Endodermal cell (in vitro differentiated cells): Measurements from ENCODE around the gene CDC45. TPM values are rescaled to one million over a fixed set of nuclear protein-coding genes. Genes with fewer than 3 reads are reported as not detected.
A peak's percentile ranks its signal among the peaks of the same experiment; 100 is the strongest.

Experiments
- DNase-seq: peaks from one replicate; pipeline ENCODE4 v3.0.0-alpha.2; 2017
- H3K27ac ChIP-seq: 2 replicates; pipeline ENCODE4 v1.5.1; 2013; ENCODE audit warnings: mild to moderate bottlenecking, low read depth, low read length, moderate library complexity
- H3K27me3 ChIP-seq: 2 replicates; pipeline ENCODE4 v1.6.1; 2013; ENCODE audit warnings: mild to moderate bottlenecking, low read length, moderate library complexity; ENCODE audit not compliant: insufficient read depth, control insufficient read depth, poor library complexity, severe bottlenecking
- H3K36me3 ChIP-seq: 2 replicates; pipeline ENCODE4 v1.7.0; 2013; ENCODE audit warnings: mild to moderate bottlenecking, low read length, moderate library complexity; ENCODE audit not compliant: control insufficient read depth, insufficient read depth
- H3K4me1 ChIP-seq: one replicate; pipeline ENCODE4 v1.7.0; 2013; ENCODE audit warnings: low read length; ENCODE audit not compliant: control insufficient read depth, insufficient read depth
- H3K4me3 ChIP-seq: 2 replicates; pipeline ENCODE4 v1.5.1; 2013; ENCODE audit warnings: mild to moderate bottlenecking, low read length, moderate library complexity
- H3K9ac ChIP-seq: 2 replicates; pipeline ENCODE4 v1.6.1; 2013; ENCODE audit warnings: mild to moderate bottlenecking, low read length, moderate library complexity; ENCODE audit not compliant: poor library complexity, severe bottlenecking; ENCODE audit errors: extremely low read depth
- H3K9me3 ChIP-seq: 2 replicates; pipeline ENCODE4 v1.6.1; 2013; ENCODE audit warnings: mild to moderate bottlenecking, low read length, moderate library complexity; ENCODE audit not compliant: control insufficient read depth
- H3K27ac Mint-ChIP-seq: 2 replicates; pipeline ENCODE4 v1.8.0; 2020; ENCODE audit warnings: mixed read lengths
- H3K27me3 Mint-ChIP-seq: 2 replicates; pipeline ENCODE4 v1.8.0; 2021; ENCODE audit warnings: mild to moderate bottlenecking, mixed read lengths; ENCODE audit not compliant: insufficient read depth
- H3K36me3 Mint-ChIP-seq: 2 replicates; pipeline ENCODE4 v1.8.0; 2020; ENCODE audit warnings: low read depth, mixed read lengths
- H3K4me1 Mint-ChIP-seq: 2 replicates; pipeline ENCODE4 v1.8.0; 2020; ENCODE audit warnings: mixed read lengths
- H3K4me3 Mint-ChIP-seq: 2 replicates; pipeline ENCODE4 v1.8.0; 2020; ENCODE audit warnings: mild to moderate bottlenecking, moderate library complexity, mixed read lengths
- H3K9me3 Mint-ChIP-seq: 2 replicates; pipeline ENCODE4 v1.8.0; 2020; ENCODE audit warnings: mild to moderate bottlenecking, mixed read lengths
- WGBS, 2 experiments: methylation state at CpG; one replicate each; pipeline versions ENCODE4 v1.1.5 to v1.1.7; 2013; ENCODE audit warnings: missing lambda C conversion rate in 2 of 2, mixed read lengths in 1 of 2; ENCODE audit not compliant: insufficient coverage in 1 of 2, insufficient read length in 1 of 2; 5-methylcytosine and 5-hydroxymethylcytosine counted together
- total RNA-seq, 2 donors: library from RNA; stranded (reverse); fragmentation: NEBNext Ultra II Directional in 1 of 2; extraction: Animal tissue kit (Norgen Biotek cat#: 25700) in 1 of 2; gene quantifications; 2 replicates in 1 of 2; 3 replicates in 1 of 2; pipeline ENCODE4 v1.2.1, GENCODE V29; 2021
- TF ChIP-seq, protein P1 (sequence below): fragments of 200-600 bp; sonication (generic); conservative IDR thresholded peaks from 2 replicates; pipeline ENCODE4 v1.5.0; 2021; ENCODE audit warnings: antibody characterized with exemption, mild to moderate bottlenecking

Gene CDC45
- total RNA-seq, 2 donors from 2014 or later, result 30.3 to 31.2 TPM

DNA sequence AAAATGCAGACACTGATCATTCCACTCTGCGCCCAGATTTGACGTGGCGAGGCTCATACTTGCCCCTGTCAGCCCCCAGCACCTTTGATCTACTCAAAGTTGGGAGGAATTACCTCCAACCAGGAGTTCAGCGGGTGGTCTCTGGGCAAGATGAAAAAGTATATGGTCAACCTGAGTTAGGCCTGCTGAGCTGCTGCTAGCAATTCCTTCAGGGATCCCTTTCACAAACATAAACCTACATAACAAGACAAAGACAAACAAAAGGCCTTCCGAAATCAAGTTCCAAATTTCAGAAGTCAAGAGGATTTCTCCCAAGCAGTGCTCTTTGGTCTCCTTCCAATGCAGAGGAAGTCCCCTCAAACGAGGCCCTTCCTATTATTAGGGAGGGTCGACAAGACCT, 23.6 kb downstream of the CDC45 start:
- H3K27ac Mint-ChIP-seq, result no peak overlapping the region
- no peak overlapping the region for H3K27ac ChIP-seq

DNA sequence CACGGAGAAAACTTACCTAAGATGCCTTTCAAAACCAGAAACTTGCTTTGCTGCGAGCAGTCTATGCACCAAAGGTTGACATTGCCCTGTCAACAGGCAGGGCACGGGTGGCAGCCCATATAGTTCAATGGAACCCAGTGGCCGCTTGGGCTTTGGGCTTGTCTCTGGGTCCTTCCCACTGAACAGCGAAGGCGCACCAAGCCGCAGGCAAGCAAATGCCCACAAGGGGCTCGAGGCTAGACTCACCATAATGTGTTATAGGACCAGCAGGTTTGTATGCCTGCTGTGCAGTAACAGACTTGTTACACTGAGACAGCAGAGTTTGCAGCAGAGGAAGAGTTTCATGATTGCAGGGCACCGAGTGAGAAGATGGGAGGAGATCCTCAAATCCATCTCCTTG, 24.1 kb downstream of the CDC45 start:
- Mint-ChIP-seq H3K27me3 (no peaks in the 10 kb centered on the region), H3K4me3 (no peak overlapping the region), H3K36me3 (peaks cover 9% of the 10 kb centered on the region), H3K9me3 (no peaks in the 10 kb centered on the region), H3K27ac (peak overlapping the region; percentile 21), H3K4me1 (no peaks in the 10 kb centered on the region)
- Histone ChIP-seq H3K27me3 (no peaks in the 10 kb centered on the region), H3K36me3 (peaks cover 10% of the 10 kb centered on the region), H3K27ac (no peak overlapping the region), H3K9ac (no peak overlapping the region), H3K4me1 (no peaks in the 10 kb centered on the region), H3K9me3 (no peaks in the 10 kb centered on the region), H3K4me3 (no peak overlapping the region)
- TF ChIP-seq, protein P1, sequence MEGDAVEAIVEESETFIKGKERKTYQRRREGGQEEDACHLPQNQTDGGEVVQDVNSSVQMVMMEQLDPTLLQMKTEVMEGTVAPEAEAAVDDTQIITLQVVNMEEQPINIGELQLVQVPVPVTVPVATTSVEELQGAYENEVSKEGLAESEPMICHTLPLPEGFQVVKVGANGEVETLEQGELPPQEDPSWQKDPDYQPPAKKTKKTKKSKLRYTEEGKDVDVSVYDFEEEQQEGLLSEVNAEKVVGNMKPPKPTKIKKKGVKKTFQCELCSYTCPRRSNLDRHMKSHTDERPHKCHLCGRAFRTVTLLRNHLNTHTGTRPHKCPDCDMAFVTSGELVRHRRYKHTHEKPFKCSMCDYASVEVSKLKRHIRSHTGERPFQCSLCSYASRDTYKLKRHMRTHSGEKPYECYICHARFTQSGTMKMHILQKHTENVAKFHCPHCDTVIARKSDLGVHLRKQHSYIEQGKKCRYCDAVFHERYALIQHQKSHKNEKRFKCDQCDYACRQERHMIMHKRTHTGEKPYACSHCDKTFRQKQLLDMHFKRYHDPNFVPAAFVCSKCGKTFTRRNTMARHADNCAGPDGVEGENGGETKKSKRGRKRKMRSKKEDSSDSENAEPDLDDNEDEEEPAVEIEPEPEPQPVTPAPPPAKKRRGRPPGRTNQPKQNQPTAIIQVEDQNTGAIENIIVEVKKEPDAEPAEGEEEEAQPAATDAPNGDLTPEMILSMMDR, result peak; percentile 62
- 90 to 91% methylated on average over 8 to 9 of the region's 9 CpGs for WGBS, 2 experiments
- peak; percentile 76 for DNase-seq

More for the DNA sequence above, 23.6 kb downstream of the CDC45 start:
- no peaks in the 10 kb centered on the region for H3K27me3 Mint-ChIP-seq
- TF ChIP-seq, protein P1, result no peak
- Histone ChIP-seq H3K4me3 (no peak overlapping the region), H3K9me3 (no peaks in the 10 kb centered on the region), H3K9ac (no peak overlapping the region), H3K36me3 (peaks cover 10% of the 10 kb centered on the region), H3K4me1 (no peaks in the 10 kb centered on the region), H3K27me3 (no peaks in the 10 kb centered on the region)
- H3K4me3 Mint-ChIP-seq, result no peak overlapping the region
- no peaks in the 10 kb centered on the region for H3K4me1 Mint-ChIP-seq
- no peak for DNase-seq
- WGBS, 2 experiments, result 85 to 91% methylated on average over 5 to 7 of the region's 7 CpGs
- peaks cover 9% of the 10 kb centered on the region for H3K36me3 Mint-ChIP-seq
- no peaks in the 10 kb centered on the region for H3K9me3 Mint-ChIP-seq

DNA sequence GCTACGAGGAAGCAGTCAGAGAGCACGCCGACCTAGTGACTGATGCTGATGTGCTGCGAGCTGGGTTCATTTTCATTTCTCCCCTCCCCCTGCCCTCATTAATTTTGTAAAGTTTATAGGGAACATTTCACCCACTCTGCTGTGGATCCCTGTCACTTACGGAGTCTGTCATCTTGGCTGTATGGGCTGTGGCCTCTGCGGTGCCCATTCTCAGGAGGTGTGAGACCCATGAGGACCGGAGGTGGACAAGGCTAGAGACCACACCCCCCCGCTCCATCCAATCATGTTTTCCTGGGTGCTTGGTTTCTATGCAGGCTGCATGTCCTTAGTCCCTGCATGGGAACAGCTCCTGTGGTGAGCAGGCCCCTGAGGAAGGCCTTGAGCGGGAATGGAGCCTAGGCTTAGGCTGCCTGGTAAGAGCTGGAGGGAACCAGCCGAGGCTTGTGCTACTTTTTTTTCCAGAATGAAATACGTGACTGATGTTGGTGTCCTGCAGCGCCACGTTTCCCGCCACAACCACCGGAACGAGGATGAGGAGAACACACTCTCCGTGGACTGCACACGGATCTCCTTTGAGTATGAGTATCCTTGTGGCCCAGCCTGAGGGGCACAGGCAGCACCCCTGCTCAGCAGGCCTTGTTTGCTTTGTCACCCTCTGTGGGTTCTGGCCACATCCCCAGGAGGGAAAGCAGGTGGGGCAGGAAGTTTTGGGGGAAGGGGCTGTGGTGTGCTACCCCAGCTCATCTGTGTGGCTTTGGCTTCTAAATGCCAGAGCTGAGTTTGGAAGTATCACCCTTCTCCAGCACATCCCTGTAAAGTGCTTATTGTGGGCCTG, 25.4 kb downstream of the CDC45 start:
- Histone ChIP-seq H3K4me1 (no peaks in the 10 kb centered on the region), H3K4me3 (no peak overlapping the region), H3K27me3 (no peaks in the 10 kb centered on the region), H3K36me3 (peaks cover 10% of the 10 kb centered on the region), H3K9me3 (no peaks in the 10 kb centered on the region), H3K9ac (no peak overlapping the region), H3K27ac (no peak overlapping the region)
- Mint-ChIP-seq H3K27ac (no peak overlapping the region), H3K9me3 (no peaks in the 10 kb centered on the region), H3K4me1 (no peaks in the 10 kb centered on the region), H3K27me3 (no peaks in the 10 kb centered on the region), H3K36me3 (peaks cover 13% of the 10 kb centered on the region), H3K4me3 (no peak overlapping the region)
- DNase-seq, result no peak
- 93 to 97% methylated on average over 14 to 18 of the region's 18 CpGs for WGBS, 2 experiments
- TF ChIP-seq, protein P1, result no peak
